ENCODE measurements around the gene GNAO1.
"Not testable (repeated sequence)": the region's sequence is repeated elsewhere in the genome, so short reads cannot be mapped to it uniquely, and the experiment has no call there.

Gene GNAO1

GRCh38 chr16:56372013-56372634 is 180.8 kb downstream of the GNAO1 start:
- Histone ChIP-seq H3K4me1 (ENCODE audit: control insufficient read depth, insufficient read depth, low read length) (peaks cover 28% of the 10 kb centered on the region), H3K4me3 (ENCODE audit: low read depth, low read length) (no peak overlapping the region), H3K9me3 (ENCODE audit: control insufficient read depth, insufficient read depth, low read depth, low read length) (no peaks in the 10 kb centered on the region), H3K27ac (ENCODE audit: extremely low read depth, low read depth, low read length) (no peak overlapping the region), H3K36me3 (ENCODE audit: control insufficient read depth in 2 of 2, insufficient read depth in 1 of 2, low read length in 2 of 2) (peaks cover 7 to 40% of the 10 kb centered on the region in 2 experiments; a peak in 2 of 3 replicates)
- TF ChIP-seq ZNF530 (tag by site-specific recombination; IDR thresholded peaks at IDR 0.05; ENCODE audit: low read depth) (no peak), SCRT1 (tag by site-specific recombination; IDR thresholded peaks at IDR 0.05; ENCODE audit: borderline replicate concordance) (peak; percentile 20; the same call in 1 of the 2 replicates), KLF1 (tag by site-specific recombination; IDR thresholded peaks at IDR 0.05) (0 out of 2 replicates have a peak, but pooled peaks have one; percentile 15), REST (tag by site-specific recombination; IDR thresholded peaks at IDR 0.05) (no peak), SCRT2 (tag by site-specific recombination; IDR thresholded peaks at IDR 0.05) (peak; percentile 51; the same call in 1 of the 2 replicates), PATZ1 (tag by site-specific recombination; IDR thresholded peaks at IDR 0.05) (no peak), ZNF560 (tag by site-specific recombination; IDR thresholded peaks at IDR 0.05; ENCODE audit: borderline replicate concordance) (no peak)
- POLR2A ChIA-PET, result no interaction called here
- CTCF ChIA-PET, result interaction anchor here (0.6 to 4.3 kb wide), 3 partner anchors 16 to 828 kb away, joined by 3 to 35 read pairs (median 4); no protein-coding TSS in a partner anchor

- ChIA-PET POLR2A (no interaction called here), CTCF (no interaction called here)
- Histone ChIP-seq H3K27ac (ENCODE audit: extremely low read depth, low read depth, low read length) (no peak overlapping the region), H3K36me3 (ENCODE audit: control insufficient read depth in 2 of 2, insufficient read depth in 1 of 2, low read length in 2 of 2) (peaks cover 7 to 39% of the 10 kb centered on the region in 2 experiments; a peak in 2 of 3 replicates), H3K4me3 (ENCODE audit: low read depth, low read length) (no peak overlapping the region), H3K9me3 (ENCODE audit: control insufficient read depth, insufficient read depth, low read depth, low read length) (no peaks in the 10 kb centered on the region), H3K4me1 (ENCODE audit: control insufficient read depth, insufficient read depth, low read length) (peaks cover 28% of the 10 kb centered on the region)
- TF ChIP-seq PRDM10 (tag by site-specific recombination; IDR thresholded peaks at IDR 0.05) (peak; percentile 50), ZBTB20 (tag by site-specific recombination; IDR thresholded peaks at IDR 0.05) (peak; percentile 29; the same call in 1 of the 2 replicates), ZIC2 (tag by site-specific recombination; IDR thresholded peaks at IDR 0.05) (no peak), IKZF3 (tag by site-specific recombination; IDR thresholded peaks at IDR 0.05) (0 out of 2 replicates have a peak, but pooled peaks have one; percentile 26), ZNF600 (tag by site-specific recombination; IDR thresholded peaks at IDR 0.05) (peak; percentile 86), ZNF211 (tag by site-specific recombination; IDR thresholded peaks at IDR 0.05; ENCODE audit: low read depth) (no peak), GLIS1 (tag by site-specific recombination; IDR thresholded peaks at IDR 0.05) (peak; percentile 18; the same call in 1 of the 2 replicates), ZNF707 (tag by site-specific recombination; IDR thresholded peaks at IDR 0.05) (no peak), HOXA7 (CRISPR knock-in tag; IDR thresholded peaks at IDR 0.05; ENCODE audit: borderline replicate concordance) (no peak), YY1 (tag by site-specific recombination; IDR thresholded peaks at IDR 0.05) (no peak), MZF1 (tag by site-specific recombination; IDR thresholded peaks at IDR 0.05; ENCODE audit: borderline replicate concordance) (peak; percentile 84; the same call in 1 of the 2 replicates), ZBTB17 (tag by site-specific recombination; IDR thresholded peaks at IDR 0.05) (0 out of 2 replicates have a peak, but pooled peaks have one; percentile 9), INSM2 (tag by site-specific recombination; IDR thresholded peaks at IDR 0.05) (peak; percentile 64)
These were observed 181.7 kb downstream of the GNAO1 start for GRCh38 chr16:56373003-56373402.

GRCh38 chr16:56375792-56376191 is 184.5 kb downstream of the GNAO1 start:
- Histone ChIP-seq H3K4me1 (ENCODE audit: control insufficient read depth, insufficient read depth, low read length) (peaks cover 22% of the 10 kb centered on the region), H3K36me3 (ENCODE audit: control insufficient read depth in 2 of 2, insufficient read depth in 1 of 2, low read length in 2 of 2) (peaks cover 7 to 46% of the 10 kb centered on the region in 2 experiments; a peak in 2 of 3 replicates)
- H3K9me3 ChIP-seq (ENCODE audit: control insufficient read depth, insufficient read depth, low read depth, low read length); H3K27ac ChIP-seq (ENCODE audit: extremely low read depth, low read depth, low read length); POLR2A ChIA-PET; CTCF ChIA-PET; H3K4me3 ChIP-seq (ENCODE audit: low read depth, low read length): not testable (repeated sequence)

Data from HEK293 (cell line).